Effector memory CD4-positive, alpha-beta T cell (primary cell): ENCODE results near the gene WDHD1.

Experiments
- DNase-seq, 3 donors: peaks; one replicate each; pipeline ENCODE4 v3.0.0-alpha.2; 2020
- H3K27ac ChIP-seq: 2 replicates; pipeline ENCODE4 v1.7.0; 2013; ENCODE audit warnings: mild to moderate bottlenecking, low read length, moderate library complexity; ENCODE audit not compliant: insufficient read depth, poor library complexity, severe bottlenecking
- H3K27me3 ChIP-seq: replicated peaks from 2 replicates; pipeline ENCODE4 v1.7.0; 2013; ENCODE audit warnings: mild to moderate bottlenecking, low read length; ENCODE audit not compliant: insufficient read depth, control insufficient read depth, poor library complexity, severe bottlenecking
- H3K36me3 ChIP-seq: 2 replicates; pipeline ENCODE4 v1.7.0; 2013; ENCODE audit warnings: mild to moderate bottlenecking, low read length, moderate library complexity; ENCODE audit not compliant: control insufficient read depth, insufficient read depth
- H3K4me1 ChIP-seq: 2 replicates; pipeline ENCODE4 v1.7.0; 2013; ENCODE audit warnings: low read length, mild to moderate bottlenecking; ENCODE audit not compliant: control insufficient read depth, insufficient read depth, poor library complexity, severe bottlenecking
- H3K4me3 ChIP-seq: 2 replicates; pipeline ENCODE4 v1.7.0; 2013; ENCODE audit warnings: low read length, low read depth, mild to moderate bottlenecking; ENCODE audit not compliant: insufficient read depth, poor library complexity, severe bottlenecking
- H3K9me3 ChIP-seq: 2 replicates; pipeline ENCODE4 v1.7.0; 2013; ENCODE audit warnings: mild to moderate bottlenecking, low read length, moderate library complexity; ENCODE audit not compliant: control insufficient read depth

The WDHD1 gene

DNA sequence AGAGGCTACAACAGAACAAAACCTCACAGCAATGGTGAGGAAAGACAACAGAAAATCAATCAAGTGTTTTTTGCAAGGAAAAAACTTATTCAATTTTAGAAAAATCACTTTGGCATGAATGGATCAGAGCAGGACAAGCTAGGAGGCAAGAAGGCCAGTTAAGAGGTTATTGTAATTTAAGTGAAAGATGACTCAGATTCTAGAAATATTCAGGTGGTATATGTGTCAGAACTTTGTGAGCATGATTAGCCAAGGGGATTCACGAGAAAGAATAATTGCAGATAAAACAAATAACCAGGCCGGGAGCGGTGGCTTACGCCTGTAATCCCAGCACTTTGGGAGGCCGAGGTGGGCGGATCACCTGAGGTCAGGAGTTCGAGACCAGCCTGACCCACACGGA is 137.0 kb downstream of the WDHD1 start:
- DNase-seq: no peak
- Histone ChIP-seq H3K27me3 (no peaks in the 10 kb centered on the region), H3K36me3 (no peaks in the 10 kb centered on the region), H3K4me3 (no peak overlapping the region), H3K27ac (no peak overlapping the region), H3K4me1 (no peaks in the 10 kb centered on the region), H3K9me3 (no peaks in the 10 kb centered on the region)
